Stimulated activated CD4-positive, alpha-beta T cell treated with anti-CD3 and anti-CD28 coated beads, Interleukin-2, amount 100 ng/mL, for 48 hours (primary cell): ENCODE data around the gene PSMA7.
A peak's percentile ranks its signal among the peaks of the same experiment; 100 is the strongest.

Experiments used
- DNase-seq, 2 donors: peaks; one replicate each; pipeline ENCODE4 v3.0.0-alpha.2; 2020

PSMA7 gene

GRCh38 chr20:62143081-62143956, at the start of gene PSMA7, which contains the start of gene SS18L1:
PSMA7 (minus strand) TSS chr20:62143394; CDS start chr20:62143303, 91 bp downstream.
SS18L1 (plus strand) TSS chr20:62143769; CDS start chr20:62143821, 52 bp downstream.
- peak; percentile 79 to 84 for DNase-seq

- no peak for DNase-seq
Observed at GRCh38 chr20:62192635-62193034, 49.4 kb upstream of the PSMA7 start.

GRCh38 chr20:62191781-62192559, 48.8 kb upstream of the PSMA7 start:
- DNase-seq: no peak

GRCh38 chr20:62190639-62191411, 47.6 kb upstream of the PSMA7 start:
- DNase-seq: no peak

GRCh38 chr20:62186887-62187866, 44.0 kb upstream of the PSMA7 start:
- DNase-seq: no peak

- no peak for DNase-seq
Observed at GRCh38 chr20:62186096-62186426, 42.9 kb upstream of the PSMA7 start.

GRCh38 chr20:62183426-62184142, 40.4 kb upstream of the PSMA7 start:
- DNase-seq: no peak

- peak; percentile 87 to 91 for DNase-seq
Observed at GRCh38 chr20:62182469-62183425, 39.6 kb upstream of the PSMA7 start, which contains the start of gene MTG2. MTG2 (plus strand) TSS chr20:62183028; CDS start chr20:62193421, 10,393 bp downstream.

- no peak for DNase-seq
Observed at GRCh38 chr20:62181808-62182207, 38.6 kb upstream of the PSMA7 start.

- no peak for DNase-seq
Observed at GRCh38 chr20:62179162-62179504, 35.9 kb upstream of the PSMA7 start.

GRCh38 chr20:62178316-62179161, 35.3 kb upstream of the PSMA7 start:
- DNase-seq: no peak

- DNase-seq: no peak
Observed at GRCh38 chr20:62177307-62177706, 34.1 kb upstream of the PSMA7 start.

- no peak for DNase-seq
Observed at GRCh38 chr20:62176866-62177265, 33.7 kb upstream of the PSMA7 start.

GRCh38 chr20:62175711-62176110, 32.5 kb upstream of the PSMA7 start:
- DNase-seq: no peak

GRCh38 chr20:62174870-62175624, 31.9 kb upstream of the PSMA7 start:
- no peak for DNase-seq

- DNase-seq: no peak
Observed at GRCh38 chr20:62174021-62174804, 31.0 kb upstream of the PSMA7 start.

GRCh38 chr20:62172666-62173065, 29.5 kb upstream of the PSMA7 start:
- no peak for DNase-seq
